Colonic mucosa (tissue), 4 donors: ENCODE results near the gene TCF4. TPM values are rescaled to one million over a fixed set of nuclear protein-coding genes. Genes with fewer than 3 reads are reported as not detected.

Experiments
- DNase-seq: peaks from one replicate; pipeline ENCODE4 v3.0.0-alpha.2; 2020
- H3K27ac ChIP-seq: fragments of 200-600 bp; one replicate; pipeline ENCODE4 v1.8.0; 2021
- H3K27me3 ChIP-seq: fragments of 200-600 bp; one replicate; pipeline ENCODE4 v1.8.0; 2021
- H3K36me3 ChIP-seq: fragments of 200-600 bp; one replicate; pipeline ENCODE4 v1.8.0; 2021
- H3K4me1 ChIP-seq: fragments of 200-600 bp; one replicate; pipeline ENCODE4 v1.8.0; 2021; ENCODE audit warnings: mild to moderate bottlenecking
- H3K4me3 ChIP-seq: fragments of 200-600 bp; one replicate; pipeline ENCODE4 v1.8.0; 2021
- H3K9ac ChIP-seq, 2 donors: one replicate each; pipeline ENCODE4 v1.7.0; 2013; ENCODE audit warnings: control low read depth in 2 of 2, low read depth in 2 of 2, low read length in 2 of 2
- H3K9me3 ChIP-seq: fragments of 200-600 bp; one replicate; pipeline ENCODE4 v1.8.0; 2021
- intact Hi-C: fragments of 100-400 bp; cut with DNase I; formaldehyde crosslinking; loops from one replicate; pipeline ENCODE4 v1.14.1; 2022
- total RNA-seq, 2 donors: library from RNA; stranded (reverse); fragmentation: NEBNext Ultra II Directional in 1 of 2; extraction: Animal tissue kit (Norgen Biotek cat#: 25700) in 1 of 2; gene quantifications; one replicate each; pipeline ENCODE4 v1.2.1, GENCODE V29; 2021
- TF ChIP-seq, protein P1 (sequence below): fragments of 200-600 bp; IDR thresholded peaks from one replicate; pipeline ENCODE4 v1.8.0; 2022; ENCODE audit warnings: antibody characterized with exemption, mild to moderate bottlenecking
- donor health status: healthy.
- donor health status: DM: no; HTN: no; CAD: no.
- donor health status: DM: no; HTN: no; CAD: no.

TCF4 gene
- total RNA-seq, 2 donors from 2014 or later = 9.8 to 29.0 TPM

DNA sequence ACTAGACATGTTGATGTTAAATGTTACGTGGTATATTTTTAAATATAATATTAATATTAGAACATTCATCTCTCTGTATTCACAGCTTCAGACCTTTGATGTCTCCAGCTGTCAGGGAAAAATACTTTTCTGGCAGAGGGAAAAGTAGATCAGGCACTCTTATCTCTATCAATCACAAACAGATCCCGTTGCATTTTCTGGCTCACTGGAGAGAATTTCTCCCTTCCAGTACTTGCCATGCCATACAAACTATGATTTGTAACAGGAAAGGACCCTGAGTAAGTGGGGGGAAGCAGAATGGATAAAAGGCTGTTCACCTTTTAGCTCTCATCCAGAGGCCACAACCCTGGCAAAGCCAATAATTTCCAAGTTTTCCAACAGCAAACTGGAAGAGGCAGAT lies 158.0 kb downstream of the TCF4 start:
- H3K27ac ChIP-seq = no peak overlapping the region
- no peaks in the 10 kb centered on the region for H3K27me3 ChIP-seq
- TF ChIP-seq, protein P1, sequence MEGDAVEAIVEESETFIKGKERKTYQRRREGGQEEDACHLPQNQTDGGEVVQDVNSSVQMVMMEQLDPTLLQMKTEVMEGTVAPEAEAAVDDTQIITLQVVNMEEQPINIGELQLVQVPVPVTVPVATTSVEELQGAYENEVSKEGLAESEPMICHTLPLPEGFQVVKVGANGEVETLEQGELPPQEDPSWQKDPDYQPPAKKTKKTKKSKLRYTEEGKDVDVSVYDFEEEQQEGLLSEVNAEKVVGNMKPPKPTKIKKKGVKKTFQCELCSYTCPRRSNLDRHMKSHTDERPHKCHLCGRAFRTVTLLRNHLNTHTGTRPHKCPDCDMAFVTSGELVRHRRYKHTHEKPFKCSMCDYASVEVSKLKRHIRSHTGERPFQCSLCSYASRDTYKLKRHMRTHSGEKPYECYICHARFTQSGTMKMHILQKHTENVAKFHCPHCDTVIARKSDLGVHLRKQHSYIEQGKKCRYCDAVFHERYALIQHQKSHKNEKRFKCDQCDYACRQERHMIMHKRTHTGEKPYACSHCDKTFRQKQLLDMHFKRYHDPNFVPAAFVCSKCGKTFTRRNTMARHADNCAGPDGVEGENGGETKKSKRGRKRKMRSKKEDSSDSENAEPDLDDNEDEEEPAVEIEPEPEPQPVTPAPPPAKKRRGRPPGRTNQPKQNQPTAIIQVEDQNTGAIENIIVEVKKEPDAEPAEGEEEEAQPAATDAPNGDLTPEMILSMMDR = no peak
- H3K4me1 ChIP-seq = no peaks in the 10 kb centered on the region
- H3K4me3 ChIP-seq = no peak overlapping the region
- H3K36me3 ChIP-seq = no peaks in the 10 kb centered on the region
- DNase-seq = no peak
- intact Hi-C loops = no loop called here
- no peak overlapping the region for H3K9ac ChIP-seq
- H3K9me3 ChIP-seq = no peaks in the 10 kb centered on the region

DNA sequence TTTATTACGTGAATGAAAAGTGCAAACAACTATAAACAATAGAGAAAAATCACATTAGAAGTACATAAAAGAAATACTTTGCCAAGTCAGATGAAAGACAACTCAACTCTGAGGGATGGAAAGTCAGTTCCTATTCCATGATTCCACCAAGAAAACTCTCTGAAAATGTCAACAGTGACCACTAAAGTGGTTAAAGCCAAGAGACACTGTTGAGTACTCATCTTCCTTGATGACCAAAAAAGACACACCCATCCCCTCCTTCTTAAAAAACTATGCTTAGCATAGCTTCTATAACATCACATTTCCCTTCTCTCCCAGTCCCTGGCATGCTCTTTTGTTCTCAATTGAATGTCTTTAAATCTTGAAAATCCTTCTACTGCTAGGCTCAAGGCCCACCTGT lies 160.0 kb downstream of the TCF4 start:
- no peaks in the 10 kb centered on the region for H3K4me1 ChIP-seq
- H3K4me3 ChIP-seq = no peak overlapping the region
- TF ChIP-seq, protein P1 = no peak
- H3K36me3 ChIP-seq = no peaks in the 10 kb centered on the region
- H3K9ac ChIP-seq = no peak overlapping the region
- DNase-seq = no peak
- H3K27me3 ChIP-seq = no peaks in the 10 kb centered on the region
- intact Hi-C loops = no loop called here
- no peak overlapping the region for H3K27ac ChIP-seq
- H3K9me3 ChIP-seq = no peaks in the 10 kb centered on the region

DNA sequence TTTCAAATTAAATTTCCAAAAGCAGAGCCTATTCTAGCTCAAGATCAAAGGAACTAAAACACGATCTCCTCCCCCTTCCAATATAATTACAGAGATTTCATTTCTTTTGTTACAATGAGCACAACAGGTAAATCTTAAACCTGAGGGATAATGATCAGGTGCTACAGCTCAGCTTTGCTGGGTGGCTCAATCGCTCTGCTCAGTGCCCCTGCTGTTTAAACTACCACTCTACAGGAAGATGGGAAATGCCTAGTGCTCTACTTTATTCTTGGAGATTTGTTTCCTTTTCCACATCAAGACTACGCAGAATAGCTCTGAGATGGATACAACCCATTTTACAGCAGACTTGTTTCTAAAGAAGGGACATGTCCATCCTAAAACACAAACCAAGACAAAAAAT lies 162.3 kb downstream of the TCF4 start:
- TF ChIP-seq, protein P1 = no peak
- Histone ChIP-seq H3K27me3 (no peaks in the 10 kb centered on the region), H3K9me3 (no peaks in the 10 kb centered on the region), H3K36me3 (no peaks in the 10 kb centered on the region), H3K4me1 (no peaks in the 10 kb centered on the region), H3K4me3 (no peak overlapping the region), H3K27ac (no peak overlapping the region), H3K9ac (no peak overlapping the region)
- no peak for DNase-seq
- intact Hi-C loops = no loop called here

DNA sequence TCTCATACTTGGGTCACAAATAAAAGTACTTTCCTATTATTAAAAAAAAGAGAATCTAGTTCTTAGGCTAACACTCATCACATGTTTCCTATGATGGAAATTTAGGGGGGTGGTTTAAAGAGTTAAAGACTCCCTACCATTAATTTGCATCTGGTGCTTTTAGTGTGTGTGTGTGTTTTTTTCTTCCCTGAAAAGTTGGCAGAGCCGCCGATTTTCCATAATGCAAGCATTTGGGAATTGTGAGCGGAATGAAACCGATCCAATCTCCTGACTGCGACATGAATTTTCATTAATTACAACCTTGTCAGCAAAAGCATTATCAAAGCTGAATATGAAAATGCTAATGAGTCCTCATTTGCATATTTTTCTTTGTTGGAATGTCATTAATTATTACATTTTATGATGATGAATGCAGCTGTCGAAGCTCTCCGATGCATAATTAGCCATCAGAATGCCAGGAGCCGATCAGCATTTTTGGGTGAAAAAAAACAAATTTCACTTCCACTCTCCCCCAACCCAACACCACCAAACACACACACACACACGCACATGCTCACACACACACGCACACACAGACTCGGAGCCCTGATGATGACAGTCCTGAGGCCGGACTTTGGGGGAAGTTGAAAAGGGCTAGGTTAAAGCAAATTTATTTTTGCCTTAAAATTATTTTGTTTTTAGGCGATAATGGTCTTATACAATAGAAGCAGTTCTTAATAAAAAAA lies 165.4 kb downstream of the TCF4 start:
- TF ChIP-seq, protein P1 = no peak
- H3K27ac ChIP-seq = peak overlapping the region; percentile 57
- no peaks in the 10 kb centered on the region for H3K4me1 ChIP-seq
- no peaks in the 10 kb centered on the region for H3K36me3 ChIP-seq
- intact Hi-C loops = no loop called here
- no peak overlapping the region for H3K9ac ChIP-seq
- H3K9me3 ChIP-seq = no peaks in the 10 kb centered on the region
- H3K4me3 ChIP-seq = no peak overlapping the region
- no peaks in the 10 kb centered on the region for H3K27me3 ChIP-seq
- peak; percentile 31 for DNase-seq

DNA sequence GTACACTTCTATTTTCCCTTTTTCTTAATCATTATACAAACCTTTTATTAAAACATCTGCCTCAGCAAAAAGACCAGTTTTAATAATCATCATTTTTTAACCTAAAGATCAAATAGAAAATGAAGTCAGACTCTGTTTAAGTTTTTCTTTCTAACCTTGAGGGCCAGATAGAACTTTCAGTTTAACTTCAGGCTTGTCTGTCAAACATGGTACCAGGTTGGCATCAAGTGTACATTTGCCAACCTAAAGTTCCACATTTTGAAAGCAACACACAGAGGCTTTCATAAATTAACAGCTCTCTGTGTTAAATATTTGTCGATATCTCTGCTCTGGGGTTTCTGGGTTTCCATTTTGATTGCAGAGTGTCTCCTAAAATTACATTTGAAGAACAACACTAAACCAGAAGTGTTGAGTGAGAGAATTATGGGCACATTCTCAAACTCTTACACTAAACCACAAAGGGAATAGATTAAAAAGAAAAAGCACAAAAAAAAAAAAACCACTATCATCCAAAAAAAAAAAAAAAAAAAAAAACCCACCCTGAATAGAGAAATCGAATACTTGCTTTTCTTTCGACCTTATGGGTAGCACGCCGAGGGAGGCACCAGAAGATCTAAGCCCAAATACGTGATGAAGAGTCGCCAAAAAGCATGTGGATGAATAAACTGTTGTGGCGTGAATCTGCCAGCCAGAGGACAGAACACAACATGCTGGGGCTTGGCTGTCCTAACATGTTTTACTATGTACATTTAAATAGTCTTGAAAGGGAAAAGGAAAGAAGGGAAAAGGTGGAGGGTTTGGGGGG lies 166.2 kb downstream of the TCF4 start:
- Histone ChIP-seq H3K9me3 (no peaks in the 10 kb centered on the region), H3K4me1 (no peaks in the 10 kb centered on the region), H3K27me3 (no peaks in the 10 kb centered on the region), H3K36me3 (no peaks in the 10 kb centered on the region), H3K9ac (peak overlapping the region in 1 of 2 donors; percentile 25), H3K4me3 (no peak overlapping the region), H3K27ac (peak overlapping the region; percentile 57)
- TF ChIP-seq, protein P1 = no peak
- DNase-seq = no peak
- intact Hi-C loops = no loop called here
